ENCODE data around the gene GARIN5B.

GRCh38 chr19:55308281-55308680 is 54.8 kb downstream of the GARIN5B start:
- no peak for TF ChIP-seq POLR2A (IDR thresholded peaks at IDR 0.05)
- TF ChIP-seq, protein P1, sequence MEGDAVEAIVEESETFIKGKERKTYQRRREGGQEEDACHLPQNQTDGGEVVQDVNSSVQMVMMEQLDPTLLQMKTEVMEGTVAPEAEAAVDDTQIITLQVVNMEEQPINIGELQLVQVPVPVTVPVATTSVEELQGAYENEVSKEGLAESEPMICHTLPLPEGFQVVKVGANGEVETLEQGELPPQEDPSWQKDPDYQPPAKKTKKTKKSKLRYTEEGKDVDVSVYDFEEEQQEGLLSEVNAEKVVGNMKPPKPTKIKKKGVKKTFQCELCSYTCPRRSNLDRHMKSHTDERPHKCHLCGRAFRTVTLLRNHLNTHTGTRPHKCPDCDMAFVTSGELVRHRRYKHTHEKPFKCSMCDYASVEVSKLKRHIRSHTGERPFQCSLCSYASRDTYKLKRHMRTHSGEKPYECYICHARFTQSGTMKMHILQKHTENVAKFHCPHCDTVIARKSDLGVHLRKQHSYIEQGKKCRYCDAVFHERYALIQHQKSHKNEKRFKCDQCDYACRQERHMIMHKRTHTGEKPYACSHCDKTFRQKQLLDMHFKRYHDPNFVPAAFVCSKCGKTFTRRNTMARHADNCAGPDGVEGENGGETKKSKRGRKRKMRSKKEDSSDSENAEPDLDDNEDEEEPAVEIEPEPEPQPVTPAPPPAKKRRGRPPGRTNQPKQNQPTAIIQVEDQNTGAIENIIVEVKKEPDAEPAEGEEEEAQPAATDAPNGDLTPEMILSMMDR (IDR thresholded peaks at IDR 0.05): no peak
- no peak for TF ChIP-seq POLR2AphosphoS5 (IDR thresholded peaks at IDR 0.05)

Data from upper lobe of left lung (tissue), 4 donors.